ENCODE results near the gene PGAP6. TPM values are rescaled to one million over a fixed set of nuclear protein-coding genes. Genes with fewer than 3 reads are reported as not detected.
"Not testable (repeated sequence)": the region's sequence is repeated elsewhere in the genome, so short reads cannot be mapped to it uniquely, and the experiment has no call there.

PGAP6 gene
- total RNA-seq, 1 donor from 2014 or later, result 29.0 TPM

DNA sequence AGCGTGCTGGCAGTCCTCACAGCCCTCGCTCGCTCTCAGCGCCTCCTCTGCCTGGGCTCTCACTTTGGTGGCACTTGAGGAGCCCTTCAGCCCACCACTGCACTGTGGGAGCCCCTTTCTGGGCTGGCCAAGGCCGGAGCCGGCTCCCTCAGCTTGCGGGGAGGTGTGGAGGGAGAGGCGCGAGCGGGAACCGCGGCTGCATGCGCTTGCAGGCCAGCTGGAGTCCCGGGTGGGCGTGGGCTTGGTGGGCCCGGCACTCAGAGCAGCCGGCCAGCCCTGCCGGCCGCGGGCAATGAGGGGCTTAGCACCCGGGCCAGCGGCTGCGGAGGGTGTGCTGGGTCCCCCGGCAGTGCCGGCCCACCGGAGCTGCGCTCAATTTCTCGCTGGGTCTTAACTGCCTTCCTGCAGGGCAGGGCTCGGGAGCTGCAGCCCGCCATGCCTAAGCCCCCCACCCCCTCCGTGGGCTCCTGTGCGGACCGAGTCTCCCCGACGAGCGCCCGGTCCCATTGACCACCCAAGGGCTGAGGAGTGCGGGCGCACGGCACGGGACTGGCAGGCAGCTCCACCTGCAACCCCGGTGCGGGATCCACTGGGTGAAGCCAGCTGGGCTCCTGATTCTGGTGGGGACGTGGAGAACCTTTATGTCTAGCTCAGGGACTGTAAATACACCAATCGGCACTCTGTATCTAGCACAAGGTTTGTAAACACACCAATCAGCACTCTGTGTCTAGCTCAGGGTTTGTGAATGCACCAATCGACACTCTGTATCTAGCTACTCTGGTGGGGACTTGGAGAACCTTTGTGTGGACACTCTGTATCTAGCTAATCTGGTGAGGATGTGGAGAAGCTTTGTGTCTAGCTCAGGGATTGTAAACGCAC lies 40.4 kb downstream of the PGAP6 start:
- intact Hi-C loops (cut with DNase I); DNase-seq (ENCODE audit: low spot score): not testable (repeated sequence)

DNA sequence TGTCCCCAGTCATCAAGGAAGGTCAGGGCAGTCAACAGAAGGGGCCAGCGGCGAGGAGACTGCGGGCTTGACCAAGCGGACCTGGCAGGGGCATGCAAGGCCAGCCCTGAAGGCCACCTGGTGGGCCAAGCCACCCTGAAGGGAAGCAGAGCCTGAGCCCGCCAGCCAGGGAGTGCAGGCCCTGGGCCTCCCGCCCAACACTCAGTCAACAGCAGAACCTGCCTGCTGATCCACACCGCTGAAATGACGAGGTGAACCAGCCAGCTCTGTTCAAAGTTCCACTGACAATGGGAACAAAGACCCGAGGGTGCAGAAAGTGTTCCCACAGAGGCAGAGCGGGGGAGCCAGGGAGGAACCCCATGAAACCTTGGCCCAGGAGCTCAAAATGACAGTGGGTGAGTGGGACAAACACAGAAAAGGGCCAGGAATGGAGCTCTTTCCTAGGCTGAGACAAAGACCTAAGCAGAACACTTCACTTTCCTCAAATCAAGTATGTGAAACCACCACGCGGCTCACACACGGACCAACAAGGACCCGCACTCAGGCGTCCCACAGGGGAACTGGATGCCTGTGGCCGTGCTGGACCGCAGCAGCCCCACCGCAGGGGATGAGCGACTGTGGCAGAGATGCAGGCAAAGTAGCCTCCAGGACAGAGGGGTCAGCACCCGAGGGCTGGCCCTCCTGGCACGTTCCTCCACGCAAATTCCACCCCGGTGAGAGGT lies 41.2 kb downstream of the PGAP6 start:
- ATAC-seq, result no peak
- intact Hi-C loops (cut with DNase I), result no loop called here
- no peak for DNase-seq (ENCODE audit: low spot score)

More for the DNA sequence above, 40.4 kb downstream of the PGAP6 start:
- ATAC-seq, result not testable (repeated sequence)

DNA sequence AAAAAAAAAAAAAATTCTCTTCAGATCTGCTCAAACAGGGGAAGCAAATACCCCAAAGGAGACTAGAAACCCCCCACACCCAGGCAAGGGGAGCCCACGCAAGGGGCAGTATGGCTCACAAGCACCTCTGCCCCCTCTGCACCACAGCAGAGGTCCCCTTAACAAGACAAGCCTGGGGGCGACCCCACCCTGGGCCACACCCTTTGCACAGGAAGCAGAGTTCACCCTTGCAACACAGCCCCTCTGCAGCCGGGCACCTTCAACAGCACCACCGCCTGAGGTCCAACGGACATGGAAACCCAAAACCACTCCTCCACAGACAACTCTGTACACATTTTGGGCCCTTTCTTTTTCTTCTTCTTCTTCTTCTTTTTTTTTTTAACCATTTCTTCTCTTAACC lies 42.1 kb downstream of the PGAP6 start:
- no peak for ATAC-seq

DNA sequence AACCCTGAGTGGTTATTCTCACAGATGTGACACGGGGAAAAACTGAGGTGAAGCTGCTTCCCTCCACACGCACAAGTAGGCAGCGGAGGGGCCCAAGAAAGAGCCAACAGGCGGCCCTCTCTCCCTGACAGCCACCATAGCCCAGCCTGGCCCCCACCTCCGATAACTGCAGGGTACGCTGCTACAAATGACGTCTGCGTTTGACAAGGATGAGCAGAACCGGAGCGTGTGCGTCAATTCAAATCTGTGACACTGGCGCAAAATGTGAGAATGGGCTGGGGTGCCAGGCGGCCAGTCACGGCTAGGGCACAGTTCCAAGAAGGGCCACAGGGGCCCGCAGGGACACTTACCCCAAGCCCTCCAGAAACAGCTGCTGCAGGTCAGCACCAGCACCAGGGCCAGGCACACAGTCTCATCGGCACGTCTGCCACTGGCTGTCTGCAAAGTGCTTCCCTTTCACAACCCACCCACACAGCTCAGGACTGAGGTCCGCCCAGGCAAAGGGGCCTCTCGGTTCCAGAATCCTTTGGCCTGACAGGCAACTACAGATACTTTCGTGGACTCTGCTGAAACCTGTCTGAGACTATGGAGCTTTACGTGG lies 43.7 kb downstream of the PGAP6 start:
- DNase-seq (ENCODE audit: low spot score) (no peak), ATAC-seq (no peak)
- intact Hi-C loops (cut with DNase I), result no loop called here

More for the DNA sequence above, 42.1 kb downstream of the PGAP6 start:
- DNase-seq (ENCODE audit: low spot score), result no peak
- intact Hi-C loops (cut with DNase I), result no loop called here

DNA sequence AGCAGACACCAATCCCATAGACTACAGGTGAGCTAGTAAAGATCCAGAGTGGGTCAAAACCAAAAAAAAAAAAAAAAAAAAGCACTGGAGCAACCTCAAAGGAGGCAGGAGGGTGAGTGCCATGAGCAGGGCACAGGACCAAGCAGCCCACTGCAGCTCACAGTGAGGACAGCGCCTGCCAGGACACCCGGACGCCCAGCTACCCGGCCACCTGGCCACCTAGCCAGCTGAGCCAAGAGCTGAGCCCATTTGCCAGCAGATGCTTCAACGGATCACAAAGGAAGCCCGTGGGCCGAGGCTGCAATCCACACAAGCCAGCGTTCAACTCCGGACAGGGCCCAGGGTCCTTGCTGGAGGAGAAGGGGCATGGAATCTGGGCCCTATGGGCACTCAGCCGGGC lies 44.3 kb downstream of the PGAP6 start:
- ATAC-seq (no peak), DNase-seq (ENCODE audit: low spot score) (no peak)
- intact Hi-C loops (cut with DNase I), result no loop called here

DNA sequence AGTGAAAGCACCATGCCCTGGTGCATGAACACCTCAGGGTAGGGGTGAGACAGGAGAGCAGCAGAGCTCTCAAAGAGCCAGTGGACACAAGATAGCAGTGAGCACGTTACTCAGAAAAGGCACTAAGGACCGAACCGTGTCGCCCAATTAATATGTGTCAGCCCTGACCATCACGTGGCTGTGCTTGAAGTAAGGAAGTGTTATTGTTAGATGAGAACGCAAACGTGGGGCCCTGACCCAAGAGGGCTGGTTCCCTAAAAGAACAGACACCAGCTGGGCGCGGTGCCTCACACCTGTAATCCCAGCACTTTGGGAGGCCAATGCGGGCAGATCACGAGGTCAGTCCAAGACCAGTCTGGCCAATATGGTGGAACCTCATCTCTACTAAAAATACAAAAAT lies 45.5 kb downstream of the PGAP6 start:
- DNase-seq (ENCODE audit: low spot score) (no peak), ATAC-seq (no peak)
- intact Hi-C loops (cut with DNase I), result no loop called here

DNA sequence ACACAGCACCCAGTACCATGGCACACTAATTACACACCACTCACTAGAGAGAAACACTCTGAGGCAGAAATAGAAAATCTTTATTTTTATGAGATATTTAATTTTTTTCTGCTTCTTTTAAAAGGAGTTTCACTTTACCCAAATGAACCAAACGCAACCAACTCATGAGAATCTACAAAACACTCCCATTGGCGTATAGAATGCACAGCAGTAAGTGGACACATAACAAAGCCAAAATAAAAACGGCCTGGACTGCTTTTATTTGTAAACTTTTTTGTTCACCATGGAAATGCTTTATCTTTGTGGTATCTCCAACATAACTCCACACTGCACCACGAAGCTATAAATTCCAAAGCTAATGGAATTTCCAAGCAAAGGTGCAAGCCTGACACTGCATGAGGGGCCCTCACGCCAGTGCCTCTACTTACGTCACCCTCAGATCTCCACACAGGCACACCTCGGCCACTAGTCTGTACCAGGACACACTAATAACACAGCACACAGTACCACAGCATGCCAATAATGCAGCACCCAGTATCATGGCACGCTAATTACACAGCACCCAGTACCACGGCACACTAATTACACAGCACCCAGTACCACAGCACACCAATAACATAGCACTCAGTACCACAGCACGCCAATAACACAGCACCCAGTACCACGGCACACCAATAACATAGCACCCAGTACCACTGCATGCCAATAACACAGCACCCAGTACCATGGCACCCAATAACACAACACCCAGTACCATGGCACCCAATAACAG lies 46.7 kb downstream of the PGAP6 start:
- intact Hi-C loops (cut with DNase I); DNase-seq (ENCODE audit: low spot score); ATAC-seq: not testable (repeated sequence)

DNA sequence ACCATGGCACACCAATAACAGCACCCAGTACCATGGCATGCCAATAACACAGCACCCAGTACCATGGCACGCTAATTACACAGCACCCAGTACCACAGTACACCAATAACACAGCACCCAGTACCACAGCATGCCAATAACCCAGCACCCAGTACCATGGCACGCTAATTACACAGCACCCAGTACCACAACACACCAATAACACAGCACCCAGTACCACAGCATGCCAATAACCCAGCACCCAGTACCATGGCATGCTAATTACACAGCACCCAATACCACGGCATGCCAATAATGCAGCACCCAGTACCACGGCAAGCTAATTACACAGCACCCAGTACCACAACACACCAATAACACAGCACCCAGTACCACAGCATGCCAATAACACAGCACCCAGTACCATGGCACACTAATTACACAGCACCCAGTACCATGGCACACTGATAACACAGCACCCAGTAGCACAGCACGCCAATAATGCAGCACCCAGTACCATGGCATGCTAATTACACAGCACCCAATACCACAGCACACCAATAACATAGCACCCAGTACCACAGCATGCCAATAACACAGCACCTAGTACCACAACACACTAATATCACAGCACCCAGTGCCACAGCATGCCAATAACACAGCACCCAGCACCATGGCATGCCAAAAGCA lies 47.5 kb downstream of the PGAP6 start:
- DNase-seq (ENCODE audit: low spot score); intact Hi-C loops (cut with DNase I); ATAC-seq: not testable (repeated sequence)

DNA sequence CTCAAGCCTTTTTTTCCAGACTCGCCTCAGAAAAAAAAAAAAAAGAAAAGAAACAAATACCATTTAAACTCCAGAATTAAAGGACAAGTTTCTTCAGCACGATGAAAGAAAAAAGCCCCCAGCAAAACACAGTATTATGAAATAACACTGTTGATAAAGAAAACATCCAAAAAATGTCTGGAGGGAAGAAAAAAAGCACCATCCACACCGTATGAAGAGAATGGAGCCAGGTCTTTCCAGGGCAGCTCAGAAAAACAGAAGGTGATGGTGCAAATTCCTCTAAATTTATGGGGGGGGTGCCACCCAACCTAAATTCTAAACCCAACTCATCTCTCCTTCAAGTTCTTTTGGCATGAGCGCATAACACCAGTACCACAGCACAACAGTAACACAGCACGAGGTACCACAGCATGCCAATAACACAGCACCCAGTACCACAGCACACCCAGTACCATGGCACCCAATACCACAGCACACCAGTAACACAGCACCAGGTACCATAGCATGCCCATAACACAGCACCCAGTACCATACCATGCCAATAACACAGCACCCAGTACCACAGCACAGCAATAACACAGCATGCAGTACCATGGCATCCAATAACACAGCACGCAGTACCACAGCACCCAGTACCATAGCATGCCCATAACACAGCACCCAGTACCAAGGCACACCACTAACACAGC lies 48.2 kb downstream of the PGAP6 start:
- intact Hi-C loops (cut with DNase I), result no loop called here

DNA sequence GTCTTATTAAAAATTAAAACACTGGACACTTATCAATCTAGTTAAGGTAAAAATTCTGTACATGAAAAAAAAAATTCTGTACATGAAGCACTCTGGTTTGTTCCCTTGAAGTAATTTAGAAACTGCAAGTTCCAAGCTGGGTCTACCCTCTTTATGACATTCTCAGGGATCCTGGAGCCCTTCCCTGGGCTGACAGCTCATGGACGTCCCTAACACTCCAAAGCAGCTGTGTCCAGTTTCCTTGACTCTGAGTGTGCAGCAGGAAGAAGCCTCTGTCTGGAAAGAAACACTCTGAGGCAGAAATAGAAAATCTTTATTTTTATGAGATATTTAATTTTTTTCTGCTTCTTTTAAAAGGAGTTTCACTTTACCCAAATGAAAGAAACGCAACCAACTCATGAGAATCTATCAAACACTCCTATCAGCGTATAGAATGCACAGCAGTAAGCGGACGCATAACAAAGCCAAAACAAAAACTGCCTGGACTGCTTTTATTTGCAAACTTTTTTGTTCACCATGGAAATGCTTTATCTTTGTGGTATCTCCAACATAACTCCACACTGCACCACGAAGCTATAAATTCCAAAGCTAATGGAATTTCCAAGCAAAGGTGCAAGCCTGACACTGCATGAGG lies 50.5 kb downstream of the PGAP6 start:
- ATAC-seq; DNase-seq (ENCODE audit: low spot score); intact Hi-C loops (cut with DNase I): not testable (repeated sequence)

More for the DNA sequence above, 48.2 kb downstream of the PGAP6 start:
- DNase-seq (ENCODE audit: low spot score), result no peak
- ATAC-seq, result no peak

DNA sequence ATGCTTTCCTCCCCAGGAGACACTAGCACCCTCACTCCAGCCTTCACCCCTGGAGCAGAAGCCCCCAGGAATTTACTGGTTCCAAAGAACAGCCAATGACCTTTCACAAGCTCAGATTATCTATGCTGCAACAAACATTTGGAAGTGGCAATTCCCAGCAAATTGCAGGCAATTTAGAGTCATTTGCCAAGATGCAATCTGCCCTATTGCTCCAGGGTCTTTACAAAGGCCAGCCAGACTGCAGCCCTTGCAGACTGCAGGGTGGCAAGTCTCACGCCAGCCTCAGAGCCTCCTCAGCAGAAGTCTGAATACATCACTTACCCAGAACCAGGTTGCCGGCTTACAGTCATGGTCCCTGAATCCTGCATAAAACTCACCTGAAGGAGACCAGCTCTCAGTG lies 51.0 kb downstream of the PGAP6 start:
- DNase-seq (ENCODE audit: low spot score), result no peak
- intact Hi-C loops (cut with DNase I), result no loop called here
- no peak for ATAC-seq

DNA sequence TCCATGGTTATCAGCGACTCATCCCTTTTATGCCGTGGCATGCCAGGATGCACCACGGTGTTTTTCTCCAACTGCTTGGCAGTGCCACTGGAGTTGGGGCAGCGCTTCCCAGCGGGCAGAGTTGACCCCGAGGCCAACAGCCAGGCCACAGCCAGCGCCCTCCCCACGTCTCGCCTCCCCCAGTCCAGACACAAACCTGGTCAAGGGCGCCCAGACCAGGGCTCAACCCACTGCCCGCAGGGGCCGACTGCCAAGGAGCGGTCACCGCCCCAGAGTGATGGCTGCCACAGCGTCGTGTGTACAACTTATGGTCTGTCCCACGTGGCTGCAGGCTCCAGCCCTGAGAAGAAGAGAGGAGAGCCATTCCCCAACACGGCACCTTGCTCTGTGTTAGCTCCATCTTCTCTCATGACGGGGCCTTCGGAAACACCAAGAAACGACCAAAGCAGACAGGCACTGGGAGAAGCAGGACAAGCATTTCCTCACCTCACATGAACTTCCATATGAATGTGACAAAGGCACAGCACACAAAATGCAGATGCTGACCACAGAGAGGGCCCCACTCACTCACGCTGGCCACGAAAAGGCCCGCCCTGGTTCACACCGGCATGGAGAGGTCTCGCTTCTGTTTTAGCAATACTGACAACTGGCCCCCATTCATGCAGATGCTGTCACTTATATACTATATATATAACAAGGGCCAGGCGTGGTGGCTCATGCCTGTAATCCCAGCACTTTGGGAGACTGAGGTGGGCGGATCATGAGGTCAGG lies 56.2 kb downstream of the PGAP6 start:
- intact Hi-C loops (cut with DNase I), result no loop called here
- ATAC-seq (no peak), DNase-seq (ENCODE audit: low spot score) (no peak)

DNA sequence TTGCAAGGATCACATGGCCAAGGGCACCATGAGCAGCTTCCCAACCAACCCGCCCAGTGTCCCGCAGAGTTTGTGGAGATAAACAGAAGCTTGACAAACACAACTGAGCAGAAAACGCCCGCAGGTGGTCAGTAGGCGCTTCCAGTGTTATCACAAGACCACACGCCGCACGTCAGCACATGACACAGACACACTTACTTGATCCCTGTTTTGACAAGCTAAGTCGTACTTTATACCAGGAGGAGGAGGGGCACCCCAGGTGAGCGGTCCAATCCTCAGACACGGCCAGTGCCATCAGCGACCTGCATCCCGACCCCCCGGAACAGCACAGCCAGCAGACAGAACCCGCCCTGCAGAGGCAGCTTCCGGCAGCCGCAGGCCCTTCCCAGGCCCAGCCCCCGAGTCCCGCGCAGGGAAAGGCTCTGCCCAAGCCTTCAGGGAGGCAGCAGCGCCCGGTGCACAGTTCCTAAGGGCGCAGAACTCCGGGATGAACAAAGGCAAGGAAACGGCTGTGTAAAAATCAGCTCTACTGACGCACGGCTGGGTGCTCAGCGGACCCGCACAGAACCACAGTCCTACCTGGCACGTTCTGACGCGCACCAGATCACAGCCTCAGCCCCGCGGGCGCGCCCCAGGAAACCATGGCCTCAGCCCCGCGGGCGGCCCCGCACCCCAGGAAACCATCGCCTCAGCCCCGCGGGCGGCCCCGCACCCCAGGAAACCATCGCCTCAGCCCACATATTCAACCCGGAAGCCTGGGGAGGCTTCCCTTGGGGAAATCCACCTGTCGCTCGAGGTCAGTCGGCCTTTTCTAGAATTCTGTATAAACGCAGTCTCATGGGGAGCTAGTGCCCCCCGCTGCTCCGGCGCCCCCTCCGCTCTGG lies 57.1 kb downstream of the PGAP6 start:
- intact Hi-C loops (cut with DNase I), result no loop called here
- no peak for ATAC-seq
- no peak for DNase-seq (ENCODE audit: low spot score)

DNA sequence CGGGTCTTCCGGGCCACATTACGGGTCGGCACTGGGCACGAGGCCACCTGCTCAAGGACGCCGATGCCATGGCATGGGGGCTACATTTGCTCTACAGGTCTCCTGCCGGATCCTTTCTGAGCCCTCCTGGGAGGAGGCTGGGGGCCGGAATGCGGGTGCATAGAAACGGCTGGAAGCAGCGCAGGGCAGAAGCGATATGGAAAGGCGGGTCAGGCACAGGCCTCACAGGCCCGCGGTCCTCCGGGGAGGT lies 57.7 kb downstream of the PGAP6 start:
- DNase-seq (ENCODE audit: low spot score), result no peak
- intact Hi-C loops (cut with DNase I), result no loop called here

DNA sequence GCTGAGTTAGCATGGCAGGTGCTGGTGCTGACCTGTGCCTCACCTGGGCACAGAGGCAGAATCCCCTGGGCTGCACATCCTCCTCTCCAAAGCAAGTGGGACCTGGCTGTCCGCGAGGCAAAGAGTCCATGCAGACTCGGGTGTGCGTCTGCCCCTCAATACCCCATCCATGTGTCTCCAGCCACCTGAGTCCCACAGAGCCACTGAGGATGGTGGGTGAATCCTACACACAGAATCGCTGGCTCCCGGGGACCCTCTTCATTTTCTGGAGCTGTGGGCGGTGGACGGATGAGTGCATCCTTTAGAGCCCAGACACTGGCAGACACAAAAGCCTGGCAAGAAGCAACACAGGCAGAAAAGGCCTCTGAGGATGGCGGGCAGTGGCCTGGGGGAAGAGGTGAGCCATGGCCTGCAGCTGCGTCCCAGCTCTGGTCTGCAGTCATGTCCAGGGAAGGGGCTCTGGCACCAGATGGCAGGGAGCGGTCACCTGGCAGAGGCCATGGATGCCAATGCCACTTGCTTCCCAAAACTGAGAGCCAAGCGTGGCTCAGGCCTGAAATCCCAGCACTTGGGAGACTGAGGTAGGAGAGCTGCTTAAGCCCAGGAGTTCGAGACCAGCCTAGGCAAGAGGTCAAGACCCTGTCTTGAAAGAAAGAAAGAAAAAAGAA lies 59.2 kb downstream of the PGAP6 start:
- no peak for ATAC-seq
- intact Hi-C loops (cut with DNase I), result no loop called here
- DNase-seq (ENCODE audit: low spot score), result no peak

More for the DNA sequence above, 57.7 kb downstream of the PGAP6 start:
- no peak for ATAC-seq

DNA sequence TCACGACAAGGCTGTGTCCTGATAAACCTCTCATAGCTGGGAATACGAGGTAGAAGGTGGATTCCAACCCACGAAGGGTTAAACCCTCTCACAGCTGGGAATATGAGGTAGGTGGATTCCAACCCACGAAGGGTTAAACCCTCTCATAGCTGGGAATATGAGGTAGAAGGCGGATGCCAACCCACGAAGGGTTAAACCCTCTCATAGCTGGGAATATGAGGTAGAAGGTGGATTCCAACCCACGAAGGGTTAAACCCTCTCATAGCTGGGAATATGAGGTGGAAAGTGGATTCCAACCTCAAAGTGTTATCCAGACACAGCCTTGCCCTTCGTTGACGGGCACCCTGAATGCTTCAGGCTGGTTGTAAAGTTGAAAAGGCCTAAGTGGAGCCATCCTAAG lies 60.2 kb downstream of the PGAP6 start:
- ATAC-seq (no peak), DNase-seq (ENCODE audit: low spot score) (no peak)
- intact Hi-C loops (cut with DNase I), result no loop called here
